OCI-LY7 (cell line): ENCODE data around the gene PIP4K2A.

Source experiments
- CTCF ChIP-seq: fragments of 200-600 bp; sonication (generic); conservative IDR thresholded peaks from 2 replicates; pipeline ENCODE4 v1.5.1; 2014; ENCODE audit warnings: mild to moderate bottlenecking, antibody characterized with exemption, low read length, moderate library complexity, mixed read lengths
- EZH2phosphoT487 ChIP-seq: fragments of 200-600 bp; sonication (generic); IDR thresholded peaks from 2 replicates; pipeline ENCODE4 v1.6.1; 2018; ENCODE audit warnings: low read depth, borderline replicate concordance, mild to moderate bottlenecking, mixed run types, antibody characterized with exemption, low read length, moderate library complexity, mixed read lengths

GRCh38 chr10:22500656-22501340, 213.6 kb downstream of the PIP4K2A start:
- TF ChIP-seq CTCF = no peak
- no peak for TF ChIP-seq EZH2phosphoT487
